IMR-90 (cell line): ENCODE measurements around the gene ANKRD13D. TPM values are rescaled to one million over a fixed set of nuclear protein-coding genes. Genes with fewer than 3 reads are reported as not detected.

Experiments
- ATAC-seq: fragments of 200-7000 bp; cut with Tn5 transposase; 2 replicates; pipeline ENCODE4 v1.9.1; 2020; ENCODE audit warnings: low read depth, mild to moderate bottlenecking, moderate library complexity
- BruUV-seq: library from RNA; stranded (reverse); fragments of 400-500 nt; replicated peaks from 2 replicates; lab custom pipeline; 2021; lab: Mats Ljungman, UMichigan
- CTCF ChIA-PET: fragments of 300-600 bp; formaldehyde crosslinking; extraction: SDS; loops from one replicate; lab custom pipeline; 2021; ENCODE audit warnings: antibody characterized with exemption; lab: Yijun Ruan, JAX
- POLR2A ChIA-PET: fragments of 300-600 bp; sonication (Branson Sonifier 250); formaldehyde crosslinking; loops from one replicate; lab custom pipeline; 2022; ENCODE audit warnings: antibody characterized with exemption; ENCODE audit not compliant: unreplicated experiment; lab: Charles Lee
- DNase-seq: peaks from one replicate; pipeline ENCODE4 v3.0.0; 2013
- H2AFZ ChIP-seq: replicated peaks from 2 replicates; pipeline ENCODE3; 2013; ENCODE audit warnings: low read length, mild to moderate bottlenecking; ENCODE audit not compliant: poor library complexity
- H2AK5ac ChIP-seq: 2 replicates; pipeline ENCODE4 v1.6.1; 2013; ENCODE audit warnings: low read depth, low read length, inconsistent platforms
- H2AK9ac ChIP-seq: replicated peaks from 2 replicates; pipeline ENCODE3; 2013; ENCODE audit warnings: mild to moderate bottlenecking, low read depth, low read length, moderate library complexity; ENCODE audit not compliant: poor library complexity
- H2BK120ac ChIP-seq: 2 replicates; pipeline ENCODE4 v1.6.1; 2013; ENCODE audit warnings: low read depth, low read length, inconsistent platforms
- H2BK15ac ChIP-seq: 3 replicates; pipeline ENCODE4 v1.6.1; 2013; ENCODE audit warnings: low read depth, low read length, inconsistent platforms
- H2BK20ac ChIP-seq: 2 replicates; pipeline ENCODE4 v1.6.1; 2013; ENCODE audit warnings: low read depth, mild to moderate bottlenecking, inconsistent platforms, low read length, moderate library complexity
- H2BK5ac ChIP-seq: 2 replicates; pipeline ENCODE4 v1.6.1; 2013; ENCODE audit warnings: mild to moderate bottlenecking, low read depth, low read length, inconsistent platforms; ENCODE audit not compliant: poor library complexity, severe bottlenecking
- H3K14ac ChIP-seq: replicated peaks from 2 replicates; pipeline ENCODE4 v1.6.1; 2013; ENCODE audit warnings: low read depth, low read length, inconsistent platforms
- H3K18ac ChIP-seq: 2 replicates; pipeline ENCODE4 v1.6.1; 2013; ENCODE audit warnings: low read depth, low read length, control low read depth
- H3K23ac ChIP-seq: 2 replicates; pipeline ENCODE4 v1.6.1; 2013; ENCODE audit warnings: low read depth, low read length, inconsistent platforms
- H3K27ac ChIP-seq: 2 replicates; pipeline ENCODE4 v1.5.1; 2013; ENCODE audit warnings: mild to moderate bottlenecking, control low read depth, low read length; ENCODE audit not compliant: insufficient read depth
- H3K27me3 ChIP-seq: 2 replicates; pipeline ENCODE4 v1.6.1; 2013; ENCODE audit warnings: low read length; ENCODE audit not compliant: control insufficient read depth, insufficient read depth
- H3K36me3 ChIP-seq: 2 replicates; pipeline ENCODE4 v1.6.1; 2013; ENCODE audit warnings: low read length, mixed read lengths; ENCODE audit not compliant: control insufficient read depth, insufficient read depth
- H3K4ac ChIP-seq: 2 replicates; pipeline ENCODE4 v1.6.1; 2013; ENCODE audit warnings: low read depth, low read length, inconsistent platforms
- H3K4me1 ChIP-seq: 2 replicates; pipeline ENCODE4 v1.6.1; 2013; ENCODE audit warnings: low read length, mixed read lengths; ENCODE audit not compliant: control insufficient read depth, insufficient read depth
- H3K4me2 ChIP-seq: 2 replicates; pipeline ENCODE4 v1.6.1; 2013; ENCODE audit warnings: low read depth, mild to moderate bottlenecking, control low read depth, low read length, moderate library complexity
- H3K4me3 ChIP-seq: 2 replicates; pipeline ENCODE4 v1.5.1; 2013; ENCODE audit warnings: low read depth, mild to moderate bottlenecking, control low read depth, low read length, moderate library complexity; ENCODE audit not compliant: insufficient read depth
- H3K56ac ChIP-seq: 2 replicates; pipeline ENCODE4 v1.6.1; 2013; ENCODE audit warnings: low read length, inconsistent platforms; ENCODE audit not compliant: insufficient read depth; ENCODE audit errors: extremely low read depth
- H3K79me1 ChIP-seq, 2 experiments: 2 replicates each; pipeline ENCODE4 v1.6.1; 2013; ENCODE audit warnings: low read length in 2 of 2, inconsistent platforms in 1 of 2, low read depth in 1 of 2
- H3K9ac ChIP-seq: 2 replicates; pipeline ENCODE4 v1.6.1; 2013; ENCODE audit warnings: low read depth, low read length, control low read depth
- H3K9me1 ChIP-seq: 2 replicates; pipeline ENCODE4 v1.6.1; 2013; ENCODE audit warnings: low read length, inconsistent platforms; ENCODE audit not compliant: insufficient read depth
- H3K9me3 ChIP-seq: 2 replicates; pipeline ENCODE4 v1.6.1; 2013; ENCODE audit warnings: low read length; ENCODE audit not compliant: control insufficient read depth, insufficient read depth
- H4K20me1 ChIP-seq: 2 replicates; pipeline ENCODE4 v1.6.1; 2013; ENCODE audit warnings: low read length, inconsistent platforms; ENCODE audit not compliant: insufficient read depth
- H4K5ac ChIP-seq: 2 replicates; pipeline ENCODE4 v1.6.1; 2013; ENCODE audit warnings: mild to moderate bottlenecking, low read depth, low read length, control low read depth
- H4K8ac ChIP-seq, 2 experiments: 2 replicates each; pipeline ENCODE4 v1.6.1; 2013; ENCODE audit warnings: low read depth in 2 of 2, low read length in 2 of 2, control low read depth in 1 of 2, inconsistent platforms in 1 of 2
- H4K91ac ChIP-seq: 2 replicates; pipeline ENCODE4 v1.6.1; 2013; ENCODE audit warnings: low read depth, low read length, inconsistent platforms; ENCODE audit not compliant: insufficient read depth
- POLR2A ChIP-seq: IDR thresholded peaks from 2 replicates; pipeline ENCODE4 v1.6.1; 2012; ENCODE audit warnings: mild to moderate bottlenecking, low read depth, low read length
- SMC3 ChIP-seq: fragments of 150-350 bp; IDR thresholded peaks from 2 replicates; pipeline ENCODE4 v1.6.1; 2016; ENCODE audit warnings: low read depth, mild to moderate bottlenecking, antibody characterized with exemption, low read length, moderate library complexity
- USF2 ChIP-seq: fragments of 150-350 bp; IDR thresholded peaks from 2 replicates; pipeline ENCODE4 v1.6.1; 2017; ENCODE audit warnings: mild to moderate bottlenecking, antibody characterized with exemption, low read length, low read depth
- WGBS, 2 experiments: methylation state at CpG; one replicate each; pipeline versions ENCODE4 v1.1.5 to v1.1.7; 2013; ENCODE audit warnings: missing lambda C conversion rate in 2 of 2; ENCODE audit not compliant: insufficient read length in 1 of 2; ENCODE audit errors: extremely low coverage in 2 of 2; 5-methylcytosine and 5-hydroxymethylcytosine counted together
- dilution Hi-C: fragments of 300-500 bp; cut with HindIII; formaldehyde crosslinking; loops from one replicate; pipeline ENCODE4 v1.14.3; 2018; ENCODE audit warnings: low sequenced_read_pairs; ENCODE audit not compliant: unreplicated experiment
- in situ Hi-C: fragments of 300-500 bp; cut with MboI; formaldehyde crosslinking; loops from 3 replicates; pipeline ENCODE4 v1.14.3; 2019; ENCODE audit warnings: low sequenced_read_pairs, inconsistent platforms, mixed read lengths
- intact Hi-C: fragments of 100-400 bp; cut with micrococcal nuclease; formaldehyde crosslinking; loops from 2 replicates; pipeline ENCODE4 v1.10.0; 2022
- polyA plus RNA-seq, 3 experiments: library from polyadenylated mRNA; depleted of rRNA; stranded (reverse); fragments of >200 nt; gene quantifications; 2 replicates each; pipeline ENCODE4 v1.2.3, GENCODE V29; 2012; ENCODE audit warnings: low replicate concordance in 1 of 3
- total RNA-seq: library from RNA; depleted of rRNA; stranded (reverse); fragments of >200 nt; gene quantifications from 2 replicates; pipeline ENCODE4 v1.2.3, GENCODE V29; 2012

The ANKRD13D gene
- total and polyA plus RNA-seq, 2 of the 4 experiments (the other 2 are of a cell fraction): 7.3 to 38.4 TPM

DNA sequence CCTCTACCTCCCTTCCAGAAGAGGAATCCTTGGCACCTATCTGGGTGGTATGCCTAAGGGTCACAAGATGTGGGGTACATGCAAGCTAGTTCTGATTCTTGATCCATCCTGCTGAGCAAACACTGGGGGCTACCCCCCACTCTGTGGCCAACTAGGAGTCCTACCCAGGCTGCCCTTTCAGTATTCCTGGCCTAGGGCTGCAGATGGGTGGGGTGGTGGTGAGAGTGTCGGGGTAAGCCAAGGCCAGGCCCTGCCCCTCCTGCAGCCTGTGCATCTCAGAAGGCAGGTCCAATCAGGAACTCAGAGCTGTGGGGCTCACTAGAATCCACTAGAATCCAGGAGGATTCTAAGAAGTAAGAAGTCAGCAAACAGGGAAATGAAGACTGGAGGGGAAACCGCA is 25.1 kb downstream of the ANKRD13D start:
- H3K4me2 ChIP-seq: no peak overlapping the region
- dilution Hi-C loops: no loop called here
- H3K4me1 ChIP-seq: 0 out of 2 replicates have a peak, but pooled peaks cover 2% of the 10 kb centered on the region
- no peak overlapping the region for H3K56ac ChIP-seq
- H3K18ac ChIP-seq: no peak overlapping the region
- no peak for DNase-seq
- no peaks in the 10 kb centered on the region for H3K9me1 ChIP-seq
- no peak overlapping the region for H4K91ac ChIP-seq
- no peak overlapping the region for H4K5ac ChIP-seq
- no peaks in the 10 kb centered on the region for H3K9me3 ChIP-seq
- ATAC-seq: no peak
- H3K27ac ChIP-seq: no peak overlapping the region
- H2BK15ac ChIP-seq: no peak overlapping the region
- H2AK5ac ChIP-seq: no peak overlapping the region
- no peak overlapping the region for H3K23ac ChIP-seq
- H3K14ac ChIP-seq: no peak overlapping the region
- WGBS, 2 experiments: 100% methylated on average over 1 of the region's 2 CpGs; no CpG with 5 or more reads in 1 of the 2 experiments
- TF ChIP-seq POLR2A: no peak
- TF ChIP-seq USF2: no peak
- TF ChIP-seq SMC3: no peak
- H3K4me3 ChIP-seq: no peak overlapping the region
- ChIA-PET POLR2A (no interaction called here), CTCF (interaction anchor here (1.1 kb wide), 1 partner anchor 47 kb away, joined by 3 read pairs; no protein-coding TSS in a partner anchor)
- no peak overlapping the region for H3K9ac ChIP-seq
- H3K36me3 ChIP-seq: peaks cover 15% of the 10 kb centered on the region
- no peak overlapping the region for H2AFZ ChIP-seq
- BruUV-seq: no TSS peak
- intact Hi-C loops: no loop called here
- no peak overlapping the region for H2BK120ac ChIP-seq
- no peaks in the 10 kb centered on the region for H4K20me1 ChIP-seq
- H3K27me3 ChIP-seq: no peaks in the 10 kb centered on the region
- in situ Hi-C loops: loop anchor here (10.0 kb wide), 1 partner anchor 229 kb away; no protein-coding TSS in a partner anchor
- no peak overlapping the region for H2BK20ac ChIP-seq
- no peak overlapping the region for H2AK9ac ChIP-seq
- H3K79me1 ChIP-seq: no peaks in the 10 kb centered on the region; a peak in 1 of 4 replicates
- H2BK5ac ChIP-seq: no peak overlapping the region
- H3K4ac ChIP-seq: no peak overlapping the region
- no peak overlapping the region for H4K8ac ChIP-seq
